MM.1S (cell line): ENCODE data around the gene CCL27.

Source experiments
- DNase-seq: peaks from one replicate; pipeline ENCODE4 v3.0.0-alpha.2; 2015
- H2AFZ ChIP-seq: fragments of 300-600 bp; sonication (generic); 2 replicates; pipeline ENCODE4 v1.6.0; 2016; ENCODE audit warnings: antibody characterized with exemption, low read length
- H3F3A ChIP-seq: fragments of 300-600 bp; sonication (generic); 2 replicates; pipeline ENCODE4 v1.6.1; 2016; ENCODE audit warnings: mild to moderate bottlenecking, antibody characterized with exemption, low read length, moderate library complexity, mixed read lengths; ENCODE audit not compliant: insufficient read depth
- H3K27ac ChIP-seq: fragments of 300-600 bp; sonication (generic); 2 replicates; pipeline ENCODE4 v1.5.1; 2016; ENCODE audit warnings: mild to moderate bottlenecking, low read length
- H3K27me3 ChIP-seq: fragments of 300-600 bp; sonication (generic); replicated peaks from 2 replicates; pipeline ENCODE4 v1.6.0; 2016; ENCODE audit warnings: low read length; ENCODE audit not compliant: insufficient read depth
- H3K36me3 ChIP-seq: fragments of 300-600 bp; sonication (generic); replicated peaks from 2 replicates; pipeline ENCODE4 v1.6.1; 2016; ENCODE audit warnings: mild to moderate bottlenecking, low read length, mixed read lengths; ENCODE audit not compliant: insufficient read depth
- H3K4me1 ChIP-seq: fragments of 300-600 bp; sonication (generic); 2 replicates; pipeline ENCODE4 v1.6.1; 2016; ENCODE audit warnings: low read length, mixed read lengths
- H3K4me2 ChIP-seq: fragments of 300-600 bp; sonication (generic); 2 replicates; pipeline ENCODE4 v1.6.0; 2016; ENCODE audit warnings: low read depth, low read length
- H3K4me3 ChIP-seq: fragments of 300-600 bp; sonication (generic); 2 replicates; pipeline ENCODE4 v1.5.1; 2016; ENCODE audit warnings: low read length, mixed read lengths
- H3K79me2 ChIP-seq: fragments of 300-600 bp; sonication (generic); 2 replicates; pipeline ENCODE4 v1.6.1; 2016; ENCODE audit warnings: mixed run types, low read length, mixed read lengths
- H3K9ac ChIP-seq: fragments of 300-600 bp; sonication (generic); 2 replicates; pipeline ENCODE4 v1.6.1; 2016; ENCODE audit warnings: low read length, mixed read lengths
- H3K9me2 ChIP-seq: fragments of 300-600 bp; sonication (generic); replicated peaks from 2 replicates; pipeline ENCODE4 v1.6.1; 2016; ENCODE audit warnings: mild to moderate bottlenecking, low read length, mixed read lengths; ENCODE audit not compliant: insufficient read depth
- H3K9me3 ChIP-seq: fragments of 300-600 bp; sonication (generic); replicated peaks from 2 replicates; pipeline ENCODE4 v1.6.1; 2016; ENCODE audit warnings: mild to moderate bottlenecking, low read length, mixed read lengths; ENCODE audit not compliant: insufficient read depth
- H4K20me1 ChIP-seq: fragments of 300-600 bp; sonication (generic); 2 replicates; pipeline ENCODE4 v1.6.1; 2016; ENCODE audit warnings: mild to moderate bottlenecking, low read length, moderate library complexity, mixed read lengths; ENCODE audit not compliant: insufficient read depth
- EZH2 ChIP-seq: fragments of 300-600 bp; sonication (generic); optimal IDR thresholded peaks from 2 replicates; pipeline ENCODE3; 2017; ENCODE audit warnings: low read depth, mild to moderate bottlenecking, antibody characterized with exemption, low read length, mixed read lengths
- EZH2phosphoT487 ChIP-seq: fragments of 300-600 bp; sonication (generic); IDR thresholded peaks from 2 replicates; pipeline ENCODE4 v1.6.1; 2018; ENCODE audit warnings: antibody characterized with exemption, low read length
- TF ChIP-seq, protein P1 (sequence below): fragments of 300-600 bp; sonication (generic); IDR thresholded peaks from 2 replicates; pipeline ENCODE4 v1.5.1; 2016; ENCODE audit warnings: antibody characterized with exemption, low read length, mixed read lengths

CCL27 gene

DNA sequence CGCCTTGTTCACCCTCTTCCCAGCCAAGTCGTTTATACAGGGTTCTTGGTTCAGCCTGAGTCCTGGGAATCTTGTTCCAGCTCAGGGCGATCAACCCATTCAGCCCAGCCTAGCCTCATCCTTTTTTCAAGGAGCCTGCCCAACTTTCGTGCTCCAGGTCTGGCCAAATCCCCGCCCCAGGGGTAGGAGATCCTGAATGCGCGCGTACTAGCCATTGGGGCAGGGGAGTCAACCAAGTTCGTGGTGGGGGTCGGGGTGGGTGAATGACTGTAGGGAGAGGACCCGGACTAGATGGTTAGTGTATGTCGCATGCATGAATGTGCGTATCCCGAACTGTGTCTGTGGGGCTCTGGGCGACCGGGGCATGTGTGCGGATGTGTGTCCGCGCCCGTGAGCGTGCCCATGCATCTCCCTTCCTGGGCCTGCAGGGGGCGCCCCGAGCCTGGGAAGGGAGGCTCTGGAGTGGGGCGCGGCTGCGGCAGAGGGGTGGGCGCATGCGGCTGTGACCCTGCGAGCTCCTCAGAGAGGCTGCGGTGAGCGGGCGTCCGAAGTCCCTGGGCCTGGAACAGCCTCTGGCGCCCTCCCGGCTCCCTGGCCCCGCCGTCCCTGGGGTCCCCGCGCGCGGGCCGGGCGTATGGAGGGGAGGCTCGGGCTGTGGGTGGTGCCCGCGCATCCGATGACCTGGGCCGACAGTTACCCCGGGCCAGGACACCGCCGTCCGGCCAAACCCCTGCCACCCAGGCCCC lies 38.7 kb upstream of the CCL27 start:
- peak overlapping the region; percentile 62 for H3K4me3 ChIP-seq

DNA sequence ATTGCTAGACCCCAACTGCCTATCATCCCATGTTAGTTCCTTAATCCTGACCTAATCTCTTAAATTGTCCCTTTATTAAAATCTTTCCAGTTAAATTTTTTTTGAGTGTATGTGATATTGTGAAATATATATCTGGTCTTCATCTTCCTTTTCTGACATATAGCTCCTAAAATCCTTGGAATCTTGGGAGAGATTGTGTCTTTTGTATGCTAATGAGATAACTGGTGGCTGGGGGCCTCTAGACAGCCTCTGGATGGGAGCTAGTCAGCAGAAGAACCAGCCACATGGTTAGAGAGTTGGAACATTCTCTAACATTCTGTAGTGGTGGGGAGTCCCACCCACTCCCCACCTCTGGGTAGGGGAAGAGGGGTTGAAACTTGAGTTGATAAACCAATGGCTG lies 32.4 kb upstream of the CCL27 start:
- Histone ChIP-seq H3K4me2 (no peak overlapping the region), H3K79me2 (no peaks in the 10 kb centered on the region), H3K9me2 (no peaks in the 10 kb centered on the region), H2AFZ (no peak overlapping the region), H3K9me3 (no peaks in the 10 kb centered on the region), H3K4me1 (no peaks in the 10 kb centered on the region), H3K9ac (no peak overlapping the region), H3F3A (no peaks in the 10 kb centered on the region), H3K4me3 (no peak overlapping the region), H3K27ac (no peak overlapping the region), H3K27me3 (no peaks in the 10 kb centered on the region; the same call in 1 of the 2 replicates), H4K20me1 (no peaks in the 10 kb centered on the region), H3K36me3 (no peaks in the 10 kb centered on the region)
- no peak for DNase-seq
- TF ChIP-seq EZH2phosphoT487 (no peak), EZH2 (no peak)
- TF ChIP-seq, protein P1, sequence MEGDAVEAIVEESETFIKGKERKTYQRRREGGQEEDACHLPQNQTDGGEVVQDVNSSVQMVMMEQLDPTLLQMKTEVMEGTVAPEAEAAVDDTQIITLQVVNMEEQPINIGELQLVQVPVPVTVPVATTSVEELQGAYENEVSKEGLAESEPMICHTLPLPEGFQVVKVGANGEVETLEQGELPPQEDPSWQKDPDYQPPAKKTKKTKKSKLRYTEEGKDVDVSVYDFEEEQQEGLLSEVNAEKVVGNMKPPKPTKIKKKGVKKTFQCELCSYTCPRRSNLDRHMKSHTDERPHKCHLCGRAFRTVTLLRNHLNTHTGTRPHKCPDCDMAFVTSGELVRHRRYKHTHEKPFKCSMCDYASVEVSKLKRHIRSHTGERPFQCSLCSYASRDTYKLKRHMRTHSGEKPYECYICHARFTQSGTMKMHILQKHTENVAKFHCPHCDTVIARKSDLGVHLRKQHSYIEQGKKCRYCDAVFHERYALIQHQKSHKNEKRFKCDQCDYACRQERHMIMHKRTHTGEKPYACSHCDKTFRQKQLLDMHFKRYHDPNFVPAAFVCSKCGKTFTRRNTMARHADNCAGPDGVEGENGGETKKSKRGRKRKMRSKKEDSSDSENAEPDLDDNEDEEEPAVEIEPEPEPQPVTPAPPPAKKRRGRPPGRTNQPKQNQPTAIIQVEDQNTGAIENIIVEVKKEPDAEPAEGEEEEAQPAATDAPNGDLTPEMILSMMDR = no peak

More for the DNA sequence above, 38.7 kb upstream of the CCL27 start:
- Histone ChIP-seq H3K9ac (no peak overlapping the region), H3K9me3 (no peaks in the 10 kb centered on the region), H3K4me2 (peak overlapping the region; percentile 97), H3K27ac (no peak overlapping the region), H4K20me1 (no peaks in the 10 kb centered on the region), H3K79me2 (no peaks in the 10 kb centered on the region), H3K4me1 (no peaks in the 10 kb centered on the region), H3K27me3 (no peaks in the 10 kb centered on the region; the same call in 1 of the 2 replicates), H3F3A (no peaks in the 10 kb centered on the region), H3K9me2 (no peaks in the 10 kb centered on the region), H3K36me3 (no peaks in the 10 kb centered on the region), H2AFZ (peak overlapping the region; percentile 90)
- no peak for TF ChIP-seq EZH2
- no peak for TF ChIP-seq EZH2phosphoT487
- TF ChIP-seq, protein P1 = peak; percentile 90
- DNase-seq = peak; percentile 63

DNA sequence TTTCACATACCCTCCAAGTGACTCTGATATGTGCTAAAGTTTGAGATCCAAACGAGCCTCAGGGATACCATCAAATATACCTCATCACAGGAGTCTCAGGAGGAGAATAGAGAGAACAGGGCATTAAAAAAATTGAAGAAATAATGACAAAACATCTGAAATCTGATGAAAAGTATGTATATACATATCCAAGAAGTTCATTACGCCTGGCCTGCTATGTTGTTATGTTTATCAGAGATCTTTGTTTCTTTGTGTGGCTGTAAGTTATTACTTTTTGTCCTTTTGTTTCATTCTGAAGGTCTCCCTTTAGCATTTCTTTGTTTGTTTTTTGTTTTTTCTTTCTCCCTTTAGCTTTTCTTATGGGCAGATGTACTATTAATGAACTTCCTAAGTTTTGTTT lies 31.1 kb upstream of the CCL27 start:
- Histone ChIP-seq H3K79me2 (no peaks in the 10 kb centered on the region), H3K36me3 (no peaks in the 10 kb centered on the region), H3K4me1 (no peaks in the 10 kb centered on the region), H3K9me2 (no peaks in the 10 kb centered on the region), H3K4me3 (no peak overlapping the region), H3K4me2 (no peak overlapping the region), H4K20me1 (no peaks in the 10 kb centered on the region), H3K9me3 (no peaks in the 10 kb centered on the region), H3F3A (no peaks in the 10 kb centered on the region), H2AFZ (no peak overlapping the region), H3K27me3 (no peaks in the 10 kb centered on the region), H3K27ac (no peak overlapping the region), H3K9ac (no peak overlapping the region)
- TF ChIP-seq EZH2 = no peak
- no peak for TF ChIP-seq EZH2phosphoT487
- TF ChIP-seq, protein P1 = no peak
- no peak for DNase-seq
